ENCODE results near the gene SFSWAP.

GRCh38 chr12:131755305-131756113 lies 44.6 kb downstream of the SFSWAP start:
- TF ChIP-seq GATA3 (IDR thresholded peaks at IDR 0.05; ENCODE audit: low read depth, low read length) (no peak), GATA2 (IDR thresholded peaks at IDR 0.05; ENCODE audit: low read depth, low read length) (no peak)

Data from SH-SY5Y (cell line).